Activated CD4-positive, alpha-beta T cell treated with anti-CD3 and anti-CD28 coated beads, Interleukin-2, amount 50 U/mL, for 1 hour (primary cell): ENCODE data around the gene PHKB.

Source experiments
- DNase-seq: peaks from one replicate; pipeline ENCODE4 v3.0.0-alpha.2; 2020

The PHKB gene

DNA sequence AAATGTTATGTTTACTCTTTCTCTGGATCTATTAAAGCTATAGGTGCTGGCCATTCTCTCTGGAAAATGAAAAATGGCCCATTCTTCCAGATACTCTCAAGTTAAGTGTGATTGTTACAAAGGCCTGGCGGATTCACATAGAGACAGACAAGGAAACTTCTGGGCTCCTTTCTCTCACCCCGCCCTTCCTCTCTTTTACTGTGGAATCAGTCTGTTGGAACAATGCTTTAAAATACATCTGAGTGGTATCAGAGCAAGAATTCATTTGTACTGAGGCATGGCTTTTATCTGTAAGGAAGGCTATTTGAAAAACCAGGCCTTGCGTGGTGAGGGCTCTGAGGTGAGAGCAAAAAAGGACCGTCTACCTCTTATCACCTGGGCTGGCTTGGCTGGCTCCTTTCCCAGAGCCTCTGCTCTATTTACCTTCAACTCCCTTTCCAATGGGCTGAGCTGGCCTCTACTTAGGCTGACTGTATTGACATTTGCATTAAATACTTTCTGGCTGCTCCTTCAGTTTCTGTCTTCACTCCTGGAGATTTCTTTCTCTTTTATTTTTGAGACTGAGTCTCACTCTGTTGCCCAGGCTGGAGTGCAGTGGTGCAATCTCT is 274.0 kb downstream of the PHKB start:
- no peak for DNase-seq

- DNase-seq, result no peak
Observed at GRCh38 chr16:47750371-47750770, 289.2 kb downstream of the PHKB start.
